ENCODE measurements around the gene FZD4.
"Not testable (repeated sequence)": the region's sequence is repeated elsewhere in the genome, so short reads cannot be mapped to it uniquely, and the experiment has no call there.

DNA sequence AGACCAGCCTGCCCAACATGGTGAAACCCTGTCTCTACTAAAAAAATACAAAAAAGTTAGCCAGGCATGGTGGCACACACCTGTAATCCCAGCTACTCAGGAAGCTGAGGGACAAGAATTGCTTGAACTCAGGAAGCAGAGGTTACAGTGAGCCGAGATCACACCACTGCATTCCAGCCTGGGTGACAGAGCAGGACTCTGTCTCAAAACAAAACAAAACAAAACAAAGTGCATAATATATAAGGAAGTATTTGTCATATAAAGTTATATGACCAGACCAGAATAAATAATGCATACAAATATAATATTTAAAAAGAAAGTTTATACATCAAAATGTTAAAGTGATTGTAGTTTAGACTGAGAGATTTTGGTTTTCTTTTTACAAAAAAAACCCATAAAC is 39.3 kb downstream of the FZD4 start:
- not testable (repeated sequence) for TF ChIP-seq EP300, POLR2A, CTCF, POLR2AphosphoS5 (IDR thresholded peaks at IDR 0.05)
